Measurements from ENCODE around the gene ACER1.

DNA sequence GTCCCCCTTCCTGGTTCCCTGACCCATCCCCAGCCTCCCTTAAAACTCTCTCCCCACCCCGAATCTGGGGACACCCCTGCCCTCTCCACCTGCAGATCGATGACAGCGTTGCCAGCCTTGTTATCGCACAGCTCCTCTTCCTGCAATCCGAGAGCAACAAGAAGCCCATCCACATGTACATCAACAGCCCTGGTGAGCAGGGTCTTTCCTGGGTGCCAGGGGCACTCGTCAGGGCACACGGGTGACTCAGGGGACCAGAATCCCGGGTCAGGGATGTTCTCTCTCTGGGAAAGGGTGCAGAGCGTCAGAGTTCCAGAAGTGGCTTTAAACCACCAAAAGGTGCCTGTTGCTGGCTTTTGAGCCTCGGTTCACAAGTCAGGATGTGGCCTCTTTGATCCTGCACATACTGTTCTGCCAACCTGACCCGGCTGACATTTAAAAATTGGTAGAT is 29.0 kb upstream of the ACER1 start:
- TF ChIP-seq, protein P1, sequence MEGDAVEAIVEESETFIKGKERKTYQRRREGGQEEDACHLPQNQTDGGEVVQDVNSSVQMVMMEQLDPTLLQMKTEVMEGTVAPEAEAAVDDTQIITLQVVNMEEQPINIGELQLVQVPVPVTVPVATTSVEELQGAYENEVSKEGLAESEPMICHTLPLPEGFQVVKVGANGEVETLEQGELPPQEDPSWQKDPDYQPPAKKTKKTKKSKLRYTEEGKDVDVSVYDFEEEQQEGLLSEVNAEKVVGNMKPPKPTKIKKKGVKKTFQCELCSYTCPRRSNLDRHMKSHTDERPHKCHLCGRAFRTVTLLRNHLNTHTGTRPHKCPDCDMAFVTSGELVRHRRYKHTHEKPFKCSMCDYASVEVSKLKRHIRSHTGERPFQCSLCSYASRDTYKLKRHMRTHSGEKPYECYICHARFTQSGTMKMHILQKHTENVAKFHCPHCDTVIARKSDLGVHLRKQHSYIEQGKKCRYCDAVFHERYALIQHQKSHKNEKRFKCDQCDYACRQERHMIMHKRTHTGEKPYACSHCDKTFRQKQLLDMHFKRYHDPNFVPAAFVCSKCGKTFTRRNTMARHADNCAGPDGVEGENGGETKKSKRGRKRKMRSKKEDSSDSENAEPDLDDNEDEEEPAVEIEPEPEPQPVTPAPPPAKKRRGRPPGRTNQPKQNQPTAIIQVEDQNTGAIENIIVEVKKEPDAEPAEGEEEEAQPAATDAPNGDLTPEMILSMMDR (IDR thresholded peaks at IDR 0.05; ENCODE audit: borderline replicate concordance, extremely low read depth, low read length, poor library complexity, severe bottlenecking) = no peak
- TF ChIP-seq EZH2 (IDR thresholded peaks at IDR 0.05; ENCODE audit: borderline replicate concordance, low read depth, low read length, severe bottlenecking) = no peak

Data from DND-41 (cell line).